ENCODE measurements around the gene ARHGAP4.

ARHGAP4 gene

GRCh38 chrX:153903238-153903980 lies 22.7 kb downstream of the ARHGAP4 start:
- no peak for DNase-seq

- DNase-seq = no peak
Measured at GRCh38 chrX:153902385-153902784, 23.7 kb downstream of the ARHGAP4 start.

DNA sequence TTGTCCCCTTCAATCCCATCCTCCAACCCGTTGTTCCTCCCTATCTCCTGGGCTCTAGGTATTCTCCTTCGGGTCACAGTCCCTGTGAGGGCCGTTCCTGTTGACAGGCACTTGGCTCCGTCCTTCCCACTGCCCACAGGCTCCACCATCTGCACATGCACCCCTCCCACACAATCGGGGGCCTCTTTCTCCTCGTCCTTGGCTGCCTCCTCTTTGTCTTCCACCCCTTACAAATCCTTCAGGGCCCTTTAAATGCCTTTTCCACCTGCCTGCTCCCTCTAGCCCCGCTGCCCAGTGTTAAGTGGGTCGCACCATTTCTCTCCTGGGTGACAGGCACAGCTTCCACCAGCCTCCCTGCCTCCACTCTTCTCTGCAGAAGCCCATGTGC lies 24.3 kb downstream of the ARHGAP4 start:
- DNase-seq = no peak

GRCh38 chrX:153900831-153901752 lies 25.0 kb downstream of the ARHGAP4 start:
- DNase-seq = peak; percentile 77

- DNase-seq = no peak
Measured at GRCh38 chrX:153897899-153898298, 28.2 kb downstream of the ARHGAP4 start.

- no peak for DNase-seq
Measured at GRCh38 chrX:153889123-153889522, 36.9 kb downstream of the ARHGAP4 start.

DNA sequence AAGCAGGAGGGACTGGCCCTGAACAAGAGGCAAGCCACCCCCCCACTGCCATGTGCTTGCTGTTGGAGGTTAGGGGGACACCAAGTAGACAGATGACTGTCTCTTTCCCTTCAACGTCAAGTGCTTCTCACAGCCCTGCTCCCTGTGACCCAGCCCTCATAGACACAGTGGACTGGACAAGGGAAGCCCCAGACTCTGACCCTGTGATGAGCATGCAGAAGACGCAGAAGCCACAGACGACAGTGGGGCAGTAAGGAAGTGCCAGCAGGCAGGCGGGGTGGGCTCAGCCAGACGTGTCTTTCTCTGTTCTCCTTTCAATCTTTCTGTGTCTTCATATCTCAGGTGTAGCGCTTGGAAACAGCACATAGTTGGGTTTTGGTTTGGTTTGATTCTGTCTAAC lies 37.7 kb downstream of the ARHGAP4 start:
- no peak for DNase-seq

DNA sequence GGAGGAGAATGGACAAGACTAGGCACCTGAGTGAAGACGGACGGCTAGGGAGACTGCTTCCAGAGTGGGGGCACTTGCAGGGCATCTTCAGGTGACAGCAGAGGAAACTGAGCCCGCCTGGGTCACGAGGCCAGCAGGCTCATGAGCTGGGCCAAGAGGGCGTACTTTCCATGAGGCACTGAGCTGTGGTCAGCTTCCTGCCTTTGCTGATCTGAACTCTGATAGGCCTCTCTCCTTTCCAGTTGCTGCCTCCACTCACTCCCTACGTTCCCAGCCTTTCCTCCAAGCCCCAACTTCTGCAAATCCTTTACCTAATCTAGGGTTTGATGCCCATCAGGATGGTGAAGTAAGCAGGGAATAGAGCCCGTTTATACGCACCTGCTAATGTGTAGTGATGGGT lies 38.7 kb downstream of the ARHGAP4 start:
- no peak for DNase-seq

GRCh38 chrX:153886915-153887314 lies 39.1 kb downstream of the ARHGAP4 start:
- DNase-seq = no peak

- no peak for DNase-seq
Measured at GRCh38 chrX:153885968-153886903, 39.8 kb downstream of the ARHGAP4 start, which contains the start of gene L1CAM. Gene L1CAM, minus strand, starts transcription at chrX:153886173. Its CDS starts 10,337 bp downstream, at chrX:153875836.

DNA sequence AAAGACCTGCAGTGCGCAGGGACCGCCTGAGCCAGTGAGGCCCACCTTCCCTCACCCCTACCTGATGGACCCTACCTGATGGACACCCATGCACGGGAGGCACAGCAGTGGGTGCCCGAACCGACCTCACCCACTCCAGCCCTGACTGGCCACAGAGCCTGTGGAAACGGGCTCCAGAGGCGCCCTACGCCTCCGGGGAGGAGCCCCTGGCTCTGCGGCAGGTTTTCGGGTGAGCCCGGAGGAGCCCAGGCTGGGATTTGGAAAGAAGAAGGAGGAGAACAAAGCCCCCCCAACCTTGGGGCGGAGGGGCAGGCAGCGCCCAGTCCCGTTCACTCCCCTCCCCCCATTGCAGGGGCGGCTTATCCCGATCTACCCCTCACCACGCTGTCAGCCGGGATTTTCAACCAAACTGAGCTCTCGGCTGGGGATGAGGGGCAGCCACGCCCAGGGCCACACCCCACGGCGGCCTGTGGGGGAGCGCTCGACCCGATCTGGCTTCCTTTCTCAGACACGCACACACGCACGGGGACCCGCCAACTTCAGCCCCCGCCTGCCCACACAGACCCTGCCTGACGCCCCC lies 40.8 kb downstream of the ARHGAP4 start:
- no peak for DNase-seq

DNA sequence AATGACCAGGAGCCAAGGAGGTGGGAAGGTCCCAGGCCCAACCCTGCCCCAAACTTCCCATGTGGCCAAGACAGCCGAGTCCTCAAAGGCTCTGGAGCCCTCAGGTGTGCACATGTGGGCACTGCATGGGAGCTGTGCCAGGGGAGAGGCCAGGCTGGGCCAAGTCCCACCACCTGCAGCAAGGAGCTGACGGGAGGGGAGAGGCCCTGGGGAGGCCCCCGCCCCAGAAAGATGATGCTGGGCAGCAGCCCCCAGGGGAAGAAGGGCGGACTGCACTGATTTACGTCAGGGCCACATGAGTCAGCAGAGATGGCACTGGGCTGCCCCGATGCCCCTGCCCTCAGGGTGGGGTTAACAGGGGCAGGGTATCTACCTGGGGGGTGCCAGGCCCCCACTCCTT lies 41.5 kb downstream of the ARHGAP4 start:
- DNase-seq = no peak

GRCh38 chrX:153884136-153884535 lies 41.9 kb downstream of the ARHGAP4 start:
- DNase-seq = no peak

GRCh38 chrX:153883163-153883843 lies 42.8 kb downstream of the ARHGAP4 start:
- DNase-seq = no peak

DNA sequence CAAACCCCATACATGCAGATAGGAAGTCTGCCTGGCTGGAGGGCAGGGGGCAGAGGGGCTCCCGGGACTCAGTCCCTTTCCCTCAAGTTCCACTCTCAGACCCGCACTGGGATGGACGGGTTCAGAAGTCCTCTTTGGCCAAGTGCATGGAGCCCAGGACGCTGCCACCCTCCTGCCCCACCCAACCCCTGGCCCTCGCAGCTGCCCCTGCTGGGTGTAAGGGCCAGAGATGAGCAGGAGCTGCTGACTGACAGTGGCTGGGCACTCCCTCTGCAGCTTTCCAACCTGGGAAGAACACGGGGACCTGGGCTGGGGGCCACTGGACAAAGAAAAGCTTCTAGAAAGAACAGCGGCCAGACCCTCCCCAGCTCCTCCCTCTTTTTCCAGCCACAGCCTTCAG lies 43.5 kb downstream of the ARHGAP4 start:
- no peak for DNase-seq

- peak; percentile 9 for DNase-seq
Measured at GRCh38 chrX:153882086-153882498, 44.0 kb downstream of the ARHGAP4 start.

- DNase-seq = no peak
Measured at GRCh38 chrX:153881281-153881680, 44.8 kb downstream of the ARHGAP4 start.

DNA sequence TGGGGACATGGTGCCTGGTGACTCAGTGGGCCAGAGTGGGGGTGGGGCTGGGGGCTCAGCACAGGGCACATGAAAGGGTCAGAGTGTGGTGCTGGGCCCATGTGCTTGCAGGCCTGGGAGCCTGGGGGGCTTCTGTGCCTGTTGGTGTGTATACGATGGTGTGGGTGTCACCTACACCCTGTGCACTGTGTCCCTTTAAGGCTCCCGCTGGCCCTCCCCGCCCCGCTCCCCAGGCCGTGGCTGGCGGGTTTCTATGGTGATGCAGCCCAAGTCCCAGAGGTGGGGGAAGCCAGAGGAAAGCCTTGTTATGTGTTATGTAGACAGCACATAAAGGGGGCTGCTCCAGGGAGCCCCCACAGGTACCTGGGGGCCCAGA lies 45.6 kb downstream of the ARHGAP4 start:
- DNase-seq = no peak

DNA sequence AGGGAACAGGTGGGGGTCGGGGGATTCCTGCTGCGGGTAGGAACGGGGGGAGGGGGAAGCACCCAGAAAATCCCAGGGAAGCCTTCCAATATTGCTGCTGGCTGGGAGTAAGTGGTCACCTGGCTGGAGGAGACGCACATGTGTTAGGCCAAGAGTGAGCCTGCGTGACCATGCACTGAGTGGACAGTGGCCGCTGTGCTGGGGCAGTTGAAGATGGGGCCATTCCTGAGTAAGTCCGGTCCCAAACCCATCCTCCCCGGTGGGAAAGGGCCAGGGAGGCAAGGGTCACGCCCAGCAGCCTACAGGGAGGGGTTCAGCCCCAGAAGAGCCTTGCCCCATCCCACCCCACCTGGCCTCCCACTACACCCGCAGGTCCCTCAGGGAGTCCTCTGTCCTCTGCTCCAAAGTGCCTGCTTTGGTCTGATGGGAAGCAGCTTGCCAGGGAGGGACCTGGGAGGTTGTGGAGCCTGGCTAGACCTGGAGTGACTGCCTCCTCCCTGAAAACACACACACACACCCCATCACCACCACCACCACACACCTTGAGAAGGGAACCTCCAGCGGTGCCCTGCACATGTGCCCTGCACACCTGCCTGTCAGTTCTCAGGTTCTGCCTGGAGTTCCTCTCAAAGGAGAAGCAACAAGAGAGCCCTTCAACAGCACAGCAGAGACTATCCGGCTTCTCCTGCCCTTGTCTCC lies 46.2 kb downstream of the ARHGAP4 start:
- DNase-seq = no peak

GRCh38 chrX:153878969-153879653 lies 47.0 kb downstream of the ARHGAP4 start:
- DNase-seq = no peak

- DNase-seq = no peak
Measured at GRCh38 chrX:153878345-153878744, 47.7 kb downstream of the ARHGAP4 start.
